HepG2 (cell line): Measurements from ENCODE around the gene MT1M. TPM values are rescaled to one million over a fixed set of nuclear protein-coding genes. Genes with fewer than 3 reads are reported as not detected.

ENCODE experiments used
- AKAP8 ChIP-seq: sonication (generic); formaldehyde crosslinking; IDR thresholded peaks from 2 replicates; pipeline ENCODE4 v1.5.1; 2020; ENCODE audit warnings: mild to moderate bottlenecking, missing genetic modification reagents
- FIP1L1 ChIP-seq: fragments of 200-400 bp; formaldehyde crosslinking; IDR thresholded peaks from 2 replicates; pipeline ENCODE4 v1.6.1; 2018; ENCODE audit warnings: low read depth, mild to moderate bottlenecking, low read length, moderate library complexity, borderline replicate concordance; ENCODE audit not compliant: insufficient read depth
- GTF3A ChIP-seq: sonication (generic); formaldehyde crosslinking; conservative IDR thresholded peaks from 2 replicates; pipeline ENCODE4 v1.4.0; 2020; ENCODE audit warnings: mild to moderate bottlenecking, missing genetic modification reagents
- JDP2 ChIP-seq: sonication (generic); formaldehyde crosslinking; IDR thresholded peaks from 2 replicates; pipeline ENCODE4 v1.8.1; 2022; ENCODE audit warnings: missing genetic modification reagents, borderline replicate concordance
- MYC ChIP-seq: sonication (generic); formaldehyde crosslinking; IDR thresholded peaks from 2 replicates; pipeline ENCODE4 v1.9.0; 2021; ENCODE audit warnings: missing genetic modification reagents, borderline replicate concordance
- RORA ChIP-seq: sonication (generic); formaldehyde crosslinking; IDR thresholded peaks from 2 replicates; pipeline ENCODE4 v1.5.0; 2020; ENCODE audit warnings: mild to moderate bottlenecking, missing genetic modification reagents, moderate library complexity
- SRSF4 ChIP-seq: fragments of 200-400 bp; formaldehyde crosslinking; IDR thresholded peaks from one replicate; pipeline ENCODE4 v1.6.1; 2018; ENCODE audit warnings: mild to moderate bottlenecking, low read depth, low read length, moderate library complexity; ENCODE audit not compliant: poor library complexity, severe bottlenecking
- TCF12 ChIP-seq, 2 experiments: fragments of 450-650 bp in 1 of 2; sonication (generic) in 1 of 2; formaldehyde crosslinking in 1 of 2; IDR thresholded peaks; 2 replicates each; pipeline versions ENCODE4 v1.6.1 to v1.8.0; 2017 to 2022; ENCODE audit warnings: antibody characterized with exemption in 1 of 2, mild to moderate bottlenecking in 1 of 2, missing genetic modification reagents in 1 of 2, moderate library complexity in 1 of 2
- YEATS2 ChIP-seq: sonication (generic); formaldehyde crosslinking; IDR thresholded peaks from 2 replicates; pipeline ENCODE4 v1.4.0; 2020; ENCODE audit warnings: missing genetic modification reagents, borderline replicate concordance
- ZC3H13 ChIP-seq: sonication (generic); formaldehyde crosslinking; IDR thresholded peaks from 2 replicates; pipeline ENCODE4 v1.8.1; 2023; ENCODE audit warnings: mild to moderate bottlenecking, missing genetic modification reagents, moderate library complexity
- ZFP36L1 ChIP-seq: sonication (generic); formaldehyde crosslinking; IDR thresholded peaks from 2 replicates; pipeline ENCODE4 v1.8.0; 2022; ENCODE audit warnings: mild to moderate bottlenecking, missing genetic modification reagents, moderate library complexity
- ZNF121 ChIP-seq: sonication (generic); formaldehyde crosslinking; IDR thresholded peaks from 2 replicates; pipeline ENCODE4 v1.5.0; 2020; ENCODE audit warnings: mild to moderate bottlenecking, missing genetic modification reagents
- ZNF160 ChIP-seq: sonication (generic); formaldehyde crosslinking; IDR thresholded peaks from 2 replicates; pipeline ENCODE4 v1.8.0; 2022; ENCODE audit warnings: mild to moderate bottlenecking, inconsistent platforms, missing genetic modification reagents
- ZNF260 ChIP-seq: sonication (generic); formaldehyde crosslinking; IDR thresholded peaks from 2 replicates; pipeline ENCODE4 v1.4.0; 2020; ENCODE audit warnings: missing genetic modification reagents, low read depth, mild to moderate bottlenecking, borderline replicate concordance
- ZNF264 ChIP-seq: sonication (generic); formaldehyde crosslinking; IDR thresholded peaks from 2 replicates; pipeline ENCODE4 v1.4.0; 2020; ENCODE audit warnings: missing genetic modification reagents
- ZNF501 ChIP-seq: sonication (generic); formaldehyde crosslinking; IDR thresholded peaks from 2 replicates; pipeline ENCODE4 v1.5.1; 2020; ENCODE audit warnings: mild to moderate bottlenecking, moderate library complexity, missing genetic modification reagents
- ZNF703 ChIP-seq: sonication (generic); formaldehyde crosslinking; IDR thresholded peaks from 2 replicates; pipeline ENCODE4 v1.5.1; 2020; ENCODE audit warnings: missing genetic modification reagents, mild to moderate bottlenecking, moderate library complexity, borderline replicate concordance
- polyA plus RNA-seq, 8 experiments: library from polyadenylated mRNA; depleted of rRNA in 3 of 8; stranded (reverse) in 7 of 8; unstranded in 1 of 8; fragments of >200 nt; fragmentation: Illumina TruSeq in 4 of 8; extraction: Trizol in 4 of 8; gene quantifications; 2 replicates each; pipeline versions ENCODE4 v1.2.1 to v1.2.3, GENCODE V29; 2011 to 2016; ENCODE audit warnings: low read depth in 4 of 8, missing spikeins in 1 of 8, mixed read lengths in 1 of 8; ENCODE audit not compliant: insufficient read depth in 1 of 8
- total RNA-seq, 5 experiments: library from RNA; depleted of rRNA; stranded (reverse); fragments of >200 nt; fragmentation: Illumina TruSeq; extraction: Trizol; gene quantifications; 2 replicates each; pipeline ENCODE4 v1.2.3, GENCODE V29; 2016; ENCODE audit warnings: low read depth in 1 of 5
- TF ChIP-seq, protein P1 (sequence below): sonication (generic); formaldehyde crosslinking; conservative IDR thresholded peaks from 2 replicates; pipeline ENCODE4 v1.8.0; 2022; ENCODE audit warnings: low read depth, missing genetic modification reagents
- TF ChIP-seq, protein P2 (sequence below): sonication (generic); formaldehyde crosslinking; IDR thresholded peaks from 2 replicates; pipeline ENCODE4 v1.8.0; 2022; ENCODE audit warnings: mild to moderate bottlenecking, missing genetic modification reagents
- TF ChIP-seq, protein P3 (sequence below): sonication (generic); formaldehyde crosslinking; IDR thresholded peaks from 2 replicates; pipeline ENCODE4 v1.9.0; 2022; ENCODE audit warnings: low read depth, missing genetic modification reagents
- TF ChIP-seq, protein P4 (sequence below): sonication (generic); formaldehyde crosslinking; IDR thresholded peaks from 2 replicates; pipeline ENCODE4 v1.5.0; 2020; ENCODE audit warnings: missing genetic modification reagents
- TF ChIP-seq, protein P5 (sequence below): sonication (generic); formaldehyde crosslinking; IDR thresholded peaks from 2 replicates; pipeline ENCODE4 v1.4.0; 2020; ENCODE audit warnings: low read depth, mild to moderate bottlenecking, missing genetic modification reagents

MT1M gene
- total and polyA plus RNA-seq, 2 of the 13 experiments (the other 11 are each of a cell fraction or from before 2014, with no cell fraction given), result 4.6 TPM; not detected in 1

DNA sequence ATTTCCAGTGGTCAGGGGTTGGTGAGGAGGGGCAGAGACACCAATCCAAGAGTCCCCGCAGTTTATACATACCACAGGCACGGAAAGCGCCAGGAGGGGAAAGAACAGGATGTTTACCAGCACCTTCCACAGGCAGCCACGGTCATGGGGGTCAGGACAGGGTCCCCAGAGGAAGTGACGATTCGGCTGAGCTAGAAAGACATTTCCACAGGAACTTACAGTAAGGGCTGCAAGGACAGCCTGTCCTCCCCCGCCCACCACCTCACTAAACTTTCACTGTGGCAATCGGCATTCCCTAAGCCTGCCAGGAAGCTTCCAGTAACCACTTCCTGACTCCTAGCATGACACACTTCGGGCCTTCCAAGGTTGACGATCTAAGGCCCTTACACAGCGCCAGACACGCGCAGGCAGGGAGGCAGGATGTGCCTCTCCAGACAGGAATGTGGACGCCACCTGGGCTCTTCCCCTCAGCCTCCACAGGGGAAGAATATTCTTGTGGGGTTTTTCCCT, 25.3 kb upstream of the MT1M start (continued):
- TF ChIP-seq ZNF260 (CRISPR knock-in tag) (no peak), ZC3H13 (CRISPR knock-in tag) (no peak; the same call in 1 of the 2 replicates), ZNF160 (CRISPR knock-in tag) (no peak), FIP1L1 (peak; percentile 70; the same call in 1 of the 2 replicates), ZNF264 (CRISPR knock-in tag) (peak; percentile 82), MYC (CRISPR knock-in tag) (peak; percentile 67; the same call in 1 of the 2 replicates), SRSF4 (no peak), ZFP36L1 (CRISPR knock-in tag) (peak; percentile 94; the same call in 1 of the 2 replicates), ZNF121 (CRISPR knock-in tag) (no peak; the same call in 1 of the 2 replicates), JDP2 (0 out of 2 replicates have a peak, but pooled peaks have one; percentile 3), ZNF703 (CRISPR knock-in tag) (peak; percentile 72), ZNF501 (CRISPR knock-in tag) (peak; percentile 50; the same call in 1 of the 2 replicates), AKAP8 (no peak), GTF3A (CRISPR knock-in tag) (no peak), RORA (CRISPR knock-in tag) (no peak), YEATS2 (peak; percentile 47), TCF12 (IDR thresholded peaks at IDR 0.05) (no peak), TCF12 (CRISPR knock-in tag; IDR thresholded peaks at IDR 0.05) (no peak)
- TF ChIP-seq, protein P1, sequence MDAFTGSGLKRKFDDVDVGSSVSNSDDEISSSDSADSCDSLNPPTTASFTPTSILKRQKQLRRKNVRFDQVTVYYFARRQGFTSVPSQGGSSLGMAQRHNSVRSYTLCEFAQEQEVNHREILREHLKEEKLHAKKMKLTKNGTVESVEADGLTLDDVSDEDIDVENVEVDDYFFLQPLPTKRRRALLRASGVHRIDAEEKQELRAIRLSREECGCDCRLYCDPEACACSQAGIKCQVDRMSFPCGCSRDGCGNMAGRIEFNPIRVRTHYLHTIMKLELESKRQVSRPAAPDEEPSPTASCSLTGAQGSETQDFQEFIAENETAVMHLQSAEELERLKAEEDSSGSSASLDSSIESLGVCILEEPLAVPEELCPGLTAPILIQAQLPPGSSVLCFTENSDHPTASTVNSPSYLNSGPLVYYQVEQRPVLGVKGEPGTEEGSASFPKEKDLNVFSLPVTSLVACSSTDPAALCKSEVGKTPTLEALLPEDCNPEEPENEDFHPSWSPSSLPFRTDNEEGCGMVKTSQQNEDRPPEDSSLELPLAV (CRISPR knock-in tag), result no peak
- TF ChIP-seq, protein P2, sequence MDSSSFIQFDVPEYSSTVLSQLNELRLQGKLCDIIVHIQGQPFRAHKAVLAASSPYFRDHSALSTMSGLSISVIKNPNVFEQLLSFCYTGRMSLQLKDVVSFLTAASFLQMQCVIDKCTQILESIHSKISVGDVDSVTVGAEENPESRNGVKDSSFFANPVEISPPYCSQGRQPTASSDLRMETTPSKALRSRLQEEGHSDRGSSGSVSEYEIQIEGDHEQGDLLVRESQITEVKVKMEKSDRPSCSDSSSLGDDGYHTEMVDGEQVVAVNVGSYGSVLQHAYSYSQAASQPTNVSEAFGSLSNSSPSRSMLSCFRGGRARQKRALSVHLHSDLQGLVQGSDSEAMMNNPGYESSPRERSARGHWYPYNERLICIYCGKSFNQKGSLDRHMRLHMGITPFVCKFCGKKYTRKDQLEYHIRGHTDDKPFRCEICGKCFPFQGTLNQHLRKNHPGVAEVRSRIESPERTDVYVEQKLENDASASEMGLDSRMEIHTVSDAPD, result peak; percentile 83
- TF ChIP-seq, protein P3, sequence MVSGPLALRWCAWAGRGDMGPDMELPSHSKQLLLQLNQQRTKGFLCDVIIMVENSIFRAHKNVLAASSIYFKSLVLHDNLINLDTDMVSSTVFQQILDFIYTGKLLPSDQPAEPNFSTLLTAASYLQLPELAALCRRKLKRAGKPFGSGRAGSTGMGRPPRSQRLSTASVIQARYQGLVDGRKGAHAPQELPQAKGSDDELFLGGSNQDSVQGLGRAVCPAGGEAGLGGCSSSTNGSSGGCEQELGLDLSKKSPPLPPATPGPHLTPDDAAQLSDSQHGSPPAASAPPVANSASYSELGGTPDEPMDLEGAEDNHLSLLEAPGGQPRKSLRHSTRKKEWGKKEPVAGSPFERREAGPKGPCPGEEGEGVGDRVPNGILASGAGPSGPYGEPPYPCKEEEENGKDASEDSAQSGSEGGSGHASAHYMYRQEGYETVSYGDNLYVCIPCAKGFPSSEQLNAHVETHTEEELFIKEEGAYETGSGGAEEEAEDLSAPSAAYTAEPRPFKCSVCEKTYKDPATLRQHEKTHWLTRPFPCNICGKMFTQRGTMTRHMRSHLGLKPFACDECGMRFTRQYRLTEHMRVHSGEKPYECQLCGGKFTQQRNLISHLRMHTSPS (CRISPR knock-in tag), result peak; percentile 95
- TF ChIP-seq, protein P4, sequence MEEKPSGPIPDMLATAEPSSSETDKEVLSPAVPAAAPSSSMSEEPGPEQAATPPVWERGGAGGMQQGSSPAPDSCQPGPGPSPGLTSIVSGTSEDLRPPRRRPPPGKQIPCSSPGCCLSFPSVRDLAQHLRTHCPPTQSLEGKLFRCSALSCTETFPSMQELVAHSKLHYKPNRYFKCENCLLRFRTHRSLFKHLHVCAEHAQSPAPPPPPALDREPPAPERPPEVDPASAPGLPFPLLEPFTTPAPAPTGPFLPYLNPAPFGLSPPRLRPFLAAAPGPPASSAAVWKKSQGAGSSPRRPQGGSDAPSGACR, result peak; percentile 75; the same call in 1 of the 2 replicates
- TF ChIP-seq, protein P5, sequence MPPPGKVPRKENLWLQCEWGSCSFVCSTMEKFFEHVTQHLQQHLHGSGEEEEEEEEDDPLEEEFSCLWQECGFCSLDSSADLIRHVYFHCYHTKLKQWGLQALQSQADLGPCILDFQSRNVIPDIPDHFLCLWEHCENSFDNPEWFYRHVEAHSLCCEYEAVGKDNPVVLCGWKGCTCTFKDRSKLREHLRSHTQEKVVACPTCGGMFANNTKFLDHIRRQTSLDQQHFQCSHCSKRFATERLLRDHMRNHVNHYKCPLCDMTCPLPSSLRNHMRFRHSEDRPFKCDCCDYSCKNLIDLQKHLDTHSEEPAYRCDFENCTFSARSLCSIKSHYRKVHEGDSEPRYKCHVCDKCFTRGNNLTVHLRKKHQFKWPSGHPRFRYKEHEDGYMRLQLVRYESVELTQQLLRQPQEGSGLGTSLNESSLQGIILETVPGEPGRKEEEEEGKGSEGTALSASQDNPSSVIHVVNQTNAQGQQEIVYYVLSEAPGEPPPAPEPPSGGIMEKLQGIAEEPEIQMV (CRISPR knock-in tag), result peak; percentile 90
